Upper lobe of left lung (tissue), 6 donors: ENCODE measurements around the gene ZNF710. TPM values are rescaled to one million over a fixed set of nuclear protein-coding genes. Genes with fewer than 3 reads are reported as not detected.

ENCODE experiments used
- ATAC-seq, 2 donors: fragments of 200-7000 bp; cut with Tn5 transposase; one replicate each; pipeline ENCODE4 v1.9.1; 2022; ENCODE audit warnings: mild to moderate bottlenecking in 2 of 2, moderate library complexity in 2 of 2; ENCODE audit not compliant: low FRiP score in 2 of 2
- DNase-seq, 2 donors: peaks; one replicate each; pipeline ENCODE4 v3.0.0-alpha.2; 2019 to 2020
- H3K27ac ChIP-seq, 4 donors: fragments of 200-600 bp; sonication (generic); one replicate each; pipeline ENCODE4 v1.5.1; 2016 to 2019
- H3K27me3 ChIP-seq, 4 donors: fragments of 200-600 bp; sonication (generic); one replicate each; pipeline ENCODE4 v1.5.1; 2017 to 2019
- H3K36me3 ChIP-seq, 4 donors: fragments of 200-600 bp; sonication (generic); one replicate each; pipeline ENCODE4 v1.5.1; 2016 to 2019
- H3K4me1 ChIP-seq, 4 donors: fragments of 200-600 bp; sonication (generic); one replicate each; pipeline ENCODE4 v1.5.1; 2018 to 2019
- H3K4me3 ChIP-seq, 4 donors: fragments of 200-600 bp; sonication (generic); one replicate each; pipeline ENCODE4 v1.5.1; 2017 to 2019; ENCODE audit warnings: mild to moderate bottlenecking in 2 of 4, moderate library complexity in 1 of 4
- H3K9me3 ChIP-seq, 4 donors: fragments of 200-600 bp; sonication (generic); one replicate each; pipeline ENCODE4 v1.5.1; 2018 to 2019
- CTCF ChIP-seq, 6 experiments: fragments of 450-650 bp in 4 of 6; fragments of 200-600 bp in 2 of 6; sonication (generic) in 2 of 6; IDR thresholded peaks; one replicate each; pipeline ENCODE4 v1.5.1; 2016 to 2019; ENCODE audit warnings: antibody characterized with exemption in 6 of 6
- EP300 ChIP-seq, 4 donors: sonication (generic); formaldehyde crosslinking; IDR thresholded peaks; one replicate each; pipeline ENCODE4 v1.5.1; 2017; ENCODE audit warnings: antibody characterized with exemption in 4 of 4, control low read depth in 2 of 4
- POLR2A ChIP-seq, 4 donors: fragments of 450-650 bp; IDR thresholded peaks; one replicate each; pipeline ENCODE4 v1.5.1; 2016 to 2017; ENCODE audit warnings: antibody characterized with exemption in 4 of 4, mild to moderate bottlenecking in 2 of 4
- POLR2AphosphoS5 ChIP-seq, 2 donors: sonication (generic); formaldehyde crosslinking; IDR thresholded peaks; one replicate each; pipeline ENCODE4 v1.5.1; 2017; ENCODE audit warnings: antibody characterized with exemption in 2 of 2
- WGBS, 2 donors: methylation state at CpG; one replicate each; pipeline ENCODE4 v1.1.5; 2017 to 2018; 5-methylcytosine and 5-hydroxymethylcytosine counted together
- total RNA-seq, 6 donors: library from RNA; depleted of rRNA in 4 of 6; stranded (reverse); fragments of >200 nt in 4 of 6; gene quantifications; one replicate each; pipeline versions ENCODE4 v1.1.0 to v1.2.1, GENCODE V29; 2016 to 2021
- donor health status: DM: no; HTN: no; CAD: no; lungs with moderate emphysema.
- donor health status: DM: no; HTN: yes; CAD: no; lungs with severe emphysema.

The ZNF710 gene
- total RNA-seq, 6 donors from 2014 or later, result 26.0 to 51.3 (median 44.5) TPM

GRCh38 chr15:90035095-90035839, 34.1 kb downstream of the ZNF710 start:
- Histone ChIP-seq H3K4me3 (peak overlapping the region in 1 of 4 donors; percentile 4), H3K36me3 (no peaks in the 10 kb centered on the region), H3K27ac (peak overlapping the region; percentile 85 to 97 (median 88)), H3K9me3 (no peaks in the 10 kb centered on the region), H3K4me1 (peaks cover 84 to 95% (median 88%) of the 10 kb centered on the region in 4 donors), H3K27me3 (no peaks in the 10 kb centered on the region)
- ATAC-seq (peak; percentile 68), DNase-seq (peak; percentile 71 to 88)
- 27 to 37% methylated on average over 9 to 19 of the region's 19 CpGs for WGBS, 2 donors
- TF ChIP-seq POLR2A (IDR thresholded peaks at IDR 0.05) (peak in 2 of 4 donors; percentile 22 to 59), POLR2AphosphoS5 (IDR thresholded peaks at IDR 0.05) (peak; percentile 72 to 79), EP300 (IDR thresholded peaks at IDR 0.05) (no peak)

GRCh38 chr15:90035840-90036230, 34.7 kb downstream of the ZNF710 start:
- DNase-seq (peak in 1 of 2 donors; percentile 90), ATAC-seq (peak; percentile 44 to 55)
- no peak overlapping the region for H3K4me3 ChIP-seq
- TF ChIP-seq POLR2AphosphoS5 (IDR thresholded peaks at IDR 0.05) (peak in 1 of 2 donors; percentile 45), CTCF (IDR thresholded peaks at IDR 0.05) (no peak), EP300 (IDR thresholded peaks at IDR 0.05) (peak in 1 of 4 donors; percentile 38), POLR2A (IDR thresholded peaks at IDR 0.05) (no peak)
- H3K9me3 ChIP-seq, result no peaks in the 10 kb centered on the region
- H3K27ac ChIP-seq, result peak overlapping the region; percentile 85 to 97 (median 88)
- no peaks in the 10 kb centered on the region for H3K36me3 ChIP-seq
- WGBS, 2 donors, result 38 to 71% methylated on average over 10 of the region's 10 CpGs
- H3K27me3 ChIP-seq, result no peaks in the 10 kb centered on the region
- H3K4me1 ChIP-seq, result peaks cover 87 to 98% (median 94%) of the 10 kb centered on the region in 4 donors

GRCh38 chr15:90036343-90036742, 35.2 kb downstream of the ZNF710 start:
- peak overlapping the region; percentile 85 to 97 (median 88) for H3K27ac ChIP-seq
- peaks cover 88 to 95% (median 92%) of the 10 kb centered on the region in 4 donors for H3K4me1 ChIP-seq
- H3K36me3 ChIP-seq, result no peaks in the 10 kb centered on the region
- H3K27me3 ChIP-seq, result no peaks in the 10 kb centered on the region
- no peak overlapping the region for H3K4me3 ChIP-seq
- TF ChIP-seq CTCF (IDR thresholded peaks at IDR 0.05), result no peak
- TF ChIP-seq EP300 (IDR thresholded peaks at IDR 0.05), result no peak
- no peak for TF ChIP-seq POLR2AphosphoS5 (IDR thresholded peaks at IDR 0.05)
- TF ChIP-seq POLR2A (IDR thresholded peaks at IDR 0.05), result no peak
- DNase-seq (no peak), ATAC-seq (no peak)
- H3K9me3 ChIP-seq, result no peaks in the 10 kb centered on the region
- WGBS, 2 donors, result 59 to 71% methylated on average over 7 to 9 of the region's 9 CpGs

- Histone ChIP-seq H3K36me3 (no peaks in the 10 kb centered on the region), H3K27ac (peak overlapping the region; percentile 85 to 97 (median 88)), H3K4me3 (no peak overlapping the region), H3K9me3 (no peaks in the 10 kb centered on the region), H3K4me1 (peaks cover 82 to 89% (median 86%) of the 10 kb centered on the region in 4 donors), H3K27me3 (no peaks in the 10 kb centered on the region)
- peak in 1 of 2 donors; percentile 81 for DNase-seq
- peak; percentile 14 to 28 for ATAC-seq
- WGBS, 2 donors, result 43 to 46% methylated on average over 11 of the region's 11 CpGs
- TF ChIP-seq POLR2A (IDR thresholded peaks at IDR 0.05) (no peak), EP300 (IDR thresholded peaks at IDR 0.05) (peak in 3 of 4 donors; percentile 50 to 86 (median 53)), POLR2AphosphoS5 (IDR thresholded peaks at IDR 0.05) (peak; percentile 19 to 27)
Observed at GRCh38 chr15:90036806-90037510, 35.8 kb downstream of the ZNF710 start.

GRCh38 chr15:90037511-90037860, 36.4 kb downstream of the ZNF710 start:
- H3K4me1 ChIP-seq, result peaks cover 79 to 84% (median 82%) of the 10 kb centered on the region in 4 donors
- ATAC-seq, result no peak

More at GRCh38 chr15:90037511-90037860, 36.4 kb downstream of the ZNF710 start:
- H3K27ac ChIP-seq, result peak overlapping the region; percentile 85 to 97 (median 88)
- no peaks in the 10 kb centered on the region for H3K27me3 ChIP-seq
- no peak overlapping the region for H3K4me3 ChIP-seq
- no peaks in the 10 kb centered on the region for H3K36me3 ChIP-seq
- TF ChIP-seq CTCF (IDR thresholded peaks at IDR 0.05) (no peak), POLR2AphosphoS5 (IDR thresholded peaks at IDR 0.05) (no peak), POLR2A (IDR thresholded peaks at IDR 0.05) (no peak), EP300 (IDR thresholded peaks at IDR 0.05) (no peak)
- H3K9me3 ChIP-seq, result no peaks in the 10 kb centered on the region
- DNase-seq, result no peak
- 68 to 69% methylated on average over 5 of the region's 5 CpGs for WGBS, 2 donors
